ENCODE results near the gene GSK3A. TPM values are rescaled to one million over a fixed set of nuclear protein-coding genes. Genes with fewer than 3 reads are reported as not detected.

Gene GSK3A
- total RNA-seq, 4 donors from 2014 or later, result 33.8 to 46.1 (median 41.8) TPM

DNA sequence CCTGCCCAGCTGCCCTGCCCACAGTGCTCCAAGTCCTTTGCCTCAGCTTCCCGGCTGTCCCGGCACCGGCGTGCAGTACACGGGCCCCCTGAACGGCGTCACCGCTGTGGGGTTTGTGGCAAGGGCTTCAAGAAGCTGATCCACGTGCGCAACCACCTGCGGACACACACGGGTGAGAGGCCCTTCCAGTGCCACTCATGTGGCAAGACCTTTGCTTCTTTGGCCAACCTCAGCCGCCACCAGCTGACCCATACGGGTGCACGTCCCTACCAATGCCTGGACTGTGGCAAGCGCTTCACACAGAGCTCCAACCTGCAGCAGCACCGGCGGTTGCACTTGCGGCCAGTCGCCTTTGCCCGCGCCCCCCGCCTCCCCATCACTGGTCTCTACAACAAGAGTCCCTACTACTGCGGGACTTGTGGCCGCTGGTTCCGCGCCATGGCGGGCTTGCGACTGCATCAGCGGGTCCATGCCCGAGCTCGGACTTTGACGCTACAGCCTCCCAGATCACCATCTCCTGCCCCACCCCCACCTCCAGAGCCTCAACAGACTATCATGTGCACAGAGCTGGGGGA lies 16.6 kb downstream of the GSK3A start:
- Histone ChIP-seq H3K27ac (replicated peaks in 1 of 4) (no peak overlapping the region), H3K27me3 (no peaks in the 10 kb centered on the region), H3K36me3 (peaks cover 42 to 72% (median 68%) of the 10 kb centered on the region in 4 donors), H3K4me1 (peaks cover 9 to 34% (median 29%) of the 10 kb centered on the region in 4 donors), H3K4me3 (no peak overlapping the region), H3K9me3 (no peaks in the 10 kb centered on the region)
- intact Hi-C loops (cut with DNase I), result no loop called here
- 98% methylated on average over 24 of the region's 33 CpGs for whole genome bisulfite sequencing
- TF ChIP-seq POLR2AphosphoS5 (IDR thresholded peaks at IDR 0.05) (no peak), EP300 (IDR thresholded peaks at IDR 0.05) (no peak), POLR2A (IDR thresholded peaks at IDR 0.05; ENCODE audit: low read depth) (no peak)
- TF ChIP-seq, protein P1, sequence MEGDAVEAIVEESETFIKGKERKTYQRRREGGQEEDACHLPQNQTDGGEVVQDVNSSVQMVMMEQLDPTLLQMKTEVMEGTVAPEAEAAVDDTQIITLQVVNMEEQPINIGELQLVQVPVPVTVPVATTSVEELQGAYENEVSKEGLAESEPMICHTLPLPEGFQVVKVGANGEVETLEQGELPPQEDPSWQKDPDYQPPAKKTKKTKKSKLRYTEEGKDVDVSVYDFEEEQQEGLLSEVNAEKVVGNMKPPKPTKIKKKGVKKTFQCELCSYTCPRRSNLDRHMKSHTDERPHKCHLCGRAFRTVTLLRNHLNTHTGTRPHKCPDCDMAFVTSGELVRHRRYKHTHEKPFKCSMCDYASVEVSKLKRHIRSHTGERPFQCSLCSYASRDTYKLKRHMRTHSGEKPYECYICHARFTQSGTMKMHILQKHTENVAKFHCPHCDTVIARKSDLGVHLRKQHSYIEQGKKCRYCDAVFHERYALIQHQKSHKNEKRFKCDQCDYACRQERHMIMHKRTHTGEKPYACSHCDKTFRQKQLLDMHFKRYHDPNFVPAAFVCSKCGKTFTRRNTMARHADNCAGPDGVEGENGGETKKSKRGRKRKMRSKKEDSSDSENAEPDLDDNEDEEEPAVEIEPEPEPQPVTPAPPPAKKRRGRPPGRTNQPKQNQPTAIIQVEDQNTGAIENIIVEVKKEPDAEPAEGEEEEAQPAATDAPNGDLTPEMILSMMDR (IDR thresholded peaks at IDR 0.05), result no peak
- DNase-seq (ENCODE audit: extremely low spot score), result no peak

- intact Hi-C loops (cut with DNase I), result no loop called here
- Histone ChIP-seq H3K9me3 (no peaks in the 10 kb centered on the region), H3K27ac (replicated peaks in 1 of 4) (no peak overlapping the region), H3K4me3 (no peak overlapping the region), H3K4me1 (peaks cover 11 to 31% (median 26%) of the 10 kb centered on the region in 4 donors), H3K36me3 (peaks cover 37 to 65% (median 61%) of the 10 kb centered on the region in 4 donors), H3K27me3 (no peaks in the 10 kb centered on the region)
- TF ChIP-seq, protein P1 (IDR thresholded peaks at IDR 0.05), result no peak
- no peak for TF ChIP-seq POLR2AphosphoS5 (IDR thresholded peaks at IDR 0.05)
- no peak for TF ChIP-seq EP300 (IDR thresholded peaks at IDR 0.05)
- TF ChIP-seq POLR2A (IDR thresholded peaks at IDR 0.05; ENCODE audit: low read depth), result no peak
- no peak for DNase-seq (ENCODE audit: extremely low spot score)
- 93% methylated on average over 31 of the region's 37 CpGs for WGBS
Observed at GRCh38 chr19:42224940-42225717, 17.3 kb downstream of the GSK3A start.

DNA sequence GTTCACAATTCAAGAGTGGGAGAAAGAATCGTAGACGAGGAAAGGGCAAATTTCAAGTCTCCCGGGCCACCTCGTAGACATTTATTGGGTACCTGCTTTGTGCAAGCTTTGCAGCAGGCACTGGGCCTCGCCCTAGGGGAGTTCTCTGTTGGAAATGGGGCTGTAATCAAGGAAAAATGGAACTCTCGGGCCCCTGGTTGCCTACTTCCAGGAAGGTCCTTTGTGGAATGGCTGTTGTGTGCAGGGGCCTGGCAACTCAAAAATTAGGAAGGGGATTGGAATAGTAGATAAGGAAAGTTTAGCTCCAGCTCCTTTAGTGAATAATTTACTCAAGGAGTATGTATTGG lies 21.7 kb downstream of the GSK3A start:
- TF ChIP-seq EP300 (IDR thresholded peaks at IDR 0.05) (no peak), POLR2AphosphoS5 (IDR thresholded peaks at IDR 0.05) (no peak), POLR2A (IDR thresholded peaks at IDR 0.05; ENCODE audit: low read depth) (no peak)
- TF ChIP-seq, protein P1 (IDR thresholded peaks at IDR 0.05), result no peak
- Histone ChIP-seq H3K4me3 (peak overlapping the region; percentile 66 to 84 (median 76)), H3K9me3 (no peaks in the 10 kb centered on the region), H3K27me3 (no peaks in the 10 kb centered on the region), H3K36me3 (peaks cover 15 to 21% (median 18%) of the 10 kb centered on the region in 4 donors), H3K4me1 (peaks cover 33 to 58% (median 53%) of the 10 kb centered on the region in 4 donors), H3K27ac (replicated peaks in 1 of 4) (peak overlapping the region; percentile 85 to 93 (median 88))
- 1% methylated on average over 6 of the region's 6 CpGs for WGBS
- DNase-seq (ENCODE audit: extremely low spot score), result no peak
- intact Hi-C loops (cut with DNase I), result no loop called here

- Histone ChIP-seq H3K9me3 (no peaks in the 10 kb centered on the region), H3K36me3 (peaks cover 9 to 19% (median 14%) of the 10 kb centered on the region in 4 donors), H3K27ac (replicated peaks in 1 of 4) (peak within 1 kb of the TSS; percentile 85 to 93 (median 88)), H3K4me1 (peaks cover 33 to 65% (median 59%) of the 10 kb centered on the region in 4 donors), H3K4me3 (peak within 1 kb of the TSS; percentile 66 to 84 (median 76)), H3K27me3 (no peaks in the 10 kb centered on the region)
- under 1% methylated on average over 41 of the region's 53 CpGs for WGBS
- TF ChIP-seq, protein P1 (IDR thresholded peaks at IDR 0.05), result no peak
- TF ChIP-seq POLR2AphosphoS5 (IDR thresholded peaks at IDR 0.05) (peak; percentile 92 to 98), POLR2A (IDR thresholded peaks at IDR 0.05; ENCODE audit: low read depth) (peak; percentile 38)
- intact Hi-C loops (cut with DNase I), result no loop called here
- DNase-seq (ENCODE audit: extremely low spot score), result peak; percentile 99
Observed at GRCh38 chr19:42219812-42220750, 22.3 kb downstream of the GSK3A start, which contains the start of gene ZNF526. Gene ZNF526 (plus strand): TSS chr19:42220312. CDS start chr19:42224404, 4,092 bp downstream.
